HL-60/S4 (cell line): ENCODE results near the gene TCERG1.

ENCODE experiments used
- in situ Hi-C: fragments of 300-500 bp; cut with MboI; formaldehyde crosslinking; loops from 2 replicates; pipeline ENCODE4 v1.14.3; 2022; ENCODE audit warnings: low sequenced_read_pairs

The TCERG1 gene

DNA sequence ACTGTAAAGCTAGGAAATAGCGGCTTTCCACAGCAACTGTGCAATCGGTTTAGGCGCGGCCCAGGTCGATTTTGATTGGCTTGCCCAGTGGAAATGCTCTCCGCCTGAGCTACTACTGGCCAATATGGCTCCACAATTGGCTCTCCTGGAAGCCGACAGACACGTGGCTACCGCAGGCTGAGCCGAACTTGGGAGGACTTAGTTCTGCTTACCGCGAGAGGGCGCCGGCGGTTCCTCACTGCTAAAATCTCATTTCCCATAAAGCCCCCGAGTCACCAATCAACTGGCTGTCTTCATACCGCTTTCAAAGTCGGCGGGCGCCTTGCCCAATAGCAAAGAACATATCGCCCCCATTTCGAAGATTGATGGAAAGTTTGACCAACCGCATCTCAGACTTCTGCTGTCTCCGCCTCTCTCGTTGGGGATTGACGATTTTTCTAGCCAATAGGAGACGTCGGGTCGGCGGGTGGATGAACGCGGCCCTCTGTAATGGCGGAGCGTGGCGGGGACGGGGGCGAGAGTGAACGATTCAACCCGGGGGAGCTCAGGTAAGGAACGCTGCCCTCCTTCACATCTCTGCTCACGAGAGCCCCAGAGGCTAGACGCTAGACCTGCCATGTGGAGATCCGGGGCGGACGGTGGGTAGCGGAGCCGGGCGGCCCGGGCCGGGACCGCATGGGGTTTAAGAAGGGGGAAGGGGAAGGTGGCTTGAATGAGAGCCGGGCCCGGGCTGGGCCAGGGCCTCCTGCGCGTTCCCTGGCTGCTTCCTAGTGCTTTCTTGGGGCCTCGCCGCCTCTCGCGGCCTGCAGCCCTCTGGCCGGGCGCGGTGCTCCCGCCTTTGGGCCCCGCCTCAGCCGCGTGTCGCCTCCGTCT, at the start of gene TCERG1:
Gene TCERG1 (plus strand): TSS at position 473 of the 873 bp plus-strand sequence. CDS start 17 bp downstream, at position 490.
- in situ Hi-C loops, result no loop called here

DNA sequence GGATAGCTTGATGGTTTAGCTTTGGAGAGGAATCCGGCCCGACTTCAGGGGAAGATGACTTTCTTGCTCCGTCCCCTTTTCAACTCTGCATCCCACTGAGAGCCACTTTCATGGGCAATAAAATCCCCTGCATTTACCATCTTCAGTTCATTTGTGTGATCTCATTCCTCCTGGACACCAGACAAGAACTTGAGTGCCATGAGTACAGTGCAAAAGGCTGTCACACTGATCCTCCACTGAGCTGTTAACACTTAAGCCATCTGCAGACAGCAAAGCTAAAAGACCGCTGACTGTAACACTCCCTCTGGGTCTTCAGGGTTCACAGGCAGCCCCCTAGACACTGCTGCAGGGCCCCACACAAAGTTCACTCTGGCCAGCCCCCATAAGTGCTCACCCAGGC, 48.3 kb upstream of the TCERG1 start:
- in situ Hi-C loops, result no loop called here

DNA sequence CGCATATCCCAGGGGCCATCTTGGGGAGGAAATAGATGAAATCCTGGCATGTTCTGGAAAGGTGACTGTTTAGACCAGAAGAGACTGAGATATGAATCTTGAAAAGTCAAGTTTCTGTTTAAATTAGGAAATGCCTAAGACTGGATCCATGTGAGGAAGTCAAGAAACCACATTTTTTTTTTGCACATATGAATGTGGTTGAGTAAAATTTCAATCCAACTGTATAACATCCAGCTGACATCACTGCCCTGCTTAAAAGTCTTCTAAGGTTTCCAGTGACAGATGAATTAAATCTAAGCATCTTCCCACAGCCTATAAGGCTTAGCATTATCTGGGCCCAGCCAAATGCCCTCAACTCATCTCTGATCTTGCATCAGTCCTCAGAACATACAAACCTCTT, 47.7 kb upstream of the TCERG1 start:
- in situ Hi-C loops, result no loop called here

DNA sequence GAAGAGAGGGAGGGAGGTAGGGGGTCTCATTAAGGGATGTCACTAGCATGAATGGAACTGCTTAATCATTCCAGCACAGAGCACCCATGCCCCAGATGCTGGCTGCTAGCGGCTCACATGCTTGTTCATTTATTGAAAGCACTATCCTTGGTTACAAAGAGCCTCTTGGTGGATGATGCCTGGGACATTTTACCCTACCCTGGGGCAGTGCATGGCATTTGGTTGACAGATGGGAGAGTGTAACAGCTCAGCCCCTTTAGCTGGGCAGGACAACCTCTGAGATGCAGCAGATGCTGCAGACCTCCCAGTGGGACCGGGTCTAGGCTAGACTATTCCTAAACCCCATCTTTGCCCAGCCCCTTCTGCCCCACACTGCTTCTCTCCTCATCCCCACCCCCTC, 46.9 kb upstream of the TCERG1 start:
- in situ Hi-C loops, result no loop called here

DNA sequence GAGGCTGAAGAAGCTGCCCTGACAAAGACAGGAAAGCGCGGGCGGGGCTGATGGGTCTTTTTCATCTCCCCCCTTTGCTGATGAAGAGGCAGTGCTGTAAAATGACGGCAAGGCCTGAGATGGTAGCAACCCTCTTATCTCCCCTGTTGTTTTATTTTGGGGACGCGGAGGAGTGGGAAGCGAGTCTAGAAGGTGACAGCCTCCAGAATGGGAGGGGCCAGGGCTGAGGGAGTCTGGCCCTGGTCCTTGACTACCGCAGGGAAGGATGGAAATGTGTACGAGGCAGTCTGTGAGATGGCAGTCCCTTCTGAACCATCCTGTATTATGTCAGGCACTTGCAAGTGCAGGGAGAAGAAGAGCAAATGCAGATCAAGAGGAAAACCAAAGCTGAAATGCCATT, 46.1 kb upstream of the TCERG1 start:
- in situ Hi-C loops, result no loop called here

DNA sequence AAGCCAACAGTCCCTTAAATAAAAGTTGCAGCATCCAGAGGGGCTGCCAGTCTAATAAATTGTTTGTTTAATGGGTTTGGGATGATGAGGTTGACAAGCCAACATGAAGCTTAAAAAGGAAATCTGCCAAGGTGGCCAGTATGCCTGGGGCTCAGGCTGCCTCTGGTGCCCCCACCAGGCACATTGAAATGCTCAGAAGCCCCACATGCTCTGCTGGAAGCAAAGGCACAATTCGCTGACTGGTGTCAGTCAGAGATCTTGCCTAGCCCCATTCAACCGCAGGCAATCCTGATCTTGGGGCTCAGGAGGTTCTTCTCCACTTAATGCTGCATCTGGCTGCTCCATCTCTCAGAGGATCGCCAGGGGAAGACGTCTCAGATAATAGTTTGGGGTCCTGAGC, 44.2 kb upstream of the TCERG1 start:
- in situ Hi-C loops, result no loop called here

DNA sequence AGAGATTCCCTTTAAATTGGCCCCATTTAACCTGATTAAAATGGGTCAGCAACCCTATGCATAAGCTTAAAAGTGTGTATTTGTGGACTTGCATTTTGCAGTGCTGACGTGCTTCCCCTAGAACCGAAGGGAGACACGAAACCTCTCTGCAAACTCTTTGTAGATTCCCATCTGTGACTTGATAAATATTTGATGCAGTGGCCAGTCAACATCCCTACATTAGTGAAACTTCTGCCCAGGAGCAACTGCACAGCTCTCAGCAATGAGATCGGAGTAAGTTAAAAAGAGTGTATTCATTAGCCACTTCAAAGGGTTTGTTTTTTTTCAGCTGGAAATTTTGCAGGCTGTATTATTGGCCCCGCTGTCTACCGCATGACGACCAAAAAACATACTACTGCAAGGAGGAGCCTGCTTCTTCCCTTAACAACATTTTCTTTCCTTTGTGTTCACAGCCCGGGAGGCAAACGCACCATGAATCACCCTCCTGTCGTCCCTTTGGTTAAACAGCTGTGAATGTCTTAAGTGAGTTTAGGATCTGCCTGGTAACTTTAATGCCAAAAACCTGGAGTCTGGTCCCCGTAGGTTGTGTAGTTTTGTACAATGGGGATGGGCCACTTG, 38.0 kb upstream of the TCERG1 start:
- in situ Hi-C loops, result no loop called here

DNA sequence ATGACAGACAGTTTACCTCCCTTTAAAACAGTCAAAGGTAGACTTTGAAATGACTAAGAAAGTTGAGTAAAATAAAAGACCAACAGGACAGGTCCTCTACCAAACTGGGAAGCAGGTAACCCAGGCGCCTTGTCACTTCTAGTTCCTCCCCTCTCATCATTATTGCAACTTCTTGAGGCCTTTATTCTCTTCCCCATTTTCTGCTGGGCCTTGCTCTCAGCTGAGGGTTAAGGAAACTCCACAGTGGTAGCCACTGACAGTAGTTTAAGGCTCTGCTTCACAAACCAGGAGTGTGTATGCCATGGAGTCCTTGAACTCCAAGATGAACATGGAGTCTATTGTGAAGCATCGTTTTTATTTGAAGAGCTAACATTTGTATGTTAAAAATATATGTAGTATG, 36.9 kb upstream of the TCERG1 start:
- in situ Hi-C loops, result no loop called here

DNA sequence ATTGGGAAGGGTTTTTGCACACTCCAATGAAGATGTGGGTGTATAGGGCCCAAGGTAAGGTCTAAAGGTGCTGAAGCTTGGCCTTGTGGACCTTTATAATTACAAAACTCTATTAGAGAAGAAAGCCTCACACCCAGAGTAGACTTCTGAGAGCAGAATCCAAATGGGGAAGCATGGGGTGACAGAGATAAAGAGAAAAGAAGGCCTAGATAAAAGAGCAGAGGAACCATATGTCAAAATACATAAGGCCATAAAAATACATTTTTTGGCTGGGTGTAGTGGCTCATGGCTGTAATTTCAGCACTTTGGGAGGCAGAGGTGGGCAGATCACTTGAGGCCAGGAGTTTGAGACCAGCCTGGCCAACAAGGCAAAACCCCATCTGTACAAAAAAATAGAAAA, 27.4 kb upstream of the TCERG1 start:
- in situ Hi-C loops, result no loop called here

DNA sequence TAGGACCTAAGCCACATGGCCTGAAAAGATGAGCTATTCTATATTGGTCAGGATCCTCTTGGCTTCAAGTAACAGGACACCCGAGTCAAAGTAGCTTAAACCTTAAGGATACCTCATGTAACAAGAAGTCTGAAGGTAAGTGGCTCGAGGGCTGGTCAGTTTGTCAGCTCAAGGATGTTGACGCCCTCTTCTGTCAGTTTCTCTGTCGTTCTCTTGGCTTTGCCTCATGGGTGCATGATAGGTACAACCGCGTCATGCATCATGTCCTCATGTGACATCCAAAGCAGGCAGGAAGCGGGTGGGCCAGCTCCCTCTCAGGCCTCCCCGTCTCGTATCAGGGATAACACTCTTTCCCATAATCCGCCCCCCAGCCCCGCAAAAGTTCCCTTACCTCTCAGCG, 22.1 kb upstream of the TCERG1 start:
- in situ Hi-C loops, result no loop called here

DNA sequence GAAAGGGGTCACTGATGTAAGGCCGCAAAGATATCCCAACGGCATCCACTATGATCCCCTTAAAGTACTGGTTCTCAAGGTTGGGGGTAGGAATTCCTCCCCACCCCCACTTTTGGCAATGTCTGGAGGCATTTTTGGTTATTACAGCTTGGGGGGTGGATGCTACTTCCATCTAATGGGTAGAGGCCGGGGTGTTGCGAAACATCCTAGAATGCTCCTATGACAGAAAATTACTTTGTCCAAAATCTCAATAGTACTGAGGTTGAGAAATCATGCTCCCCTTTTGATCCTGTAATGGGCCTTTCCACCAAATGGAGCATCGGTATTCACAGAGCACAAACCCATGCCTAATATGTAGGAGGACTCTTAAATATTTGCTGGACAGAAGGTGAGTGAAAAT, 20.8 kb upstream of the TCERG1 start:
- in situ Hi-C loops, result no loop called here

DNA sequence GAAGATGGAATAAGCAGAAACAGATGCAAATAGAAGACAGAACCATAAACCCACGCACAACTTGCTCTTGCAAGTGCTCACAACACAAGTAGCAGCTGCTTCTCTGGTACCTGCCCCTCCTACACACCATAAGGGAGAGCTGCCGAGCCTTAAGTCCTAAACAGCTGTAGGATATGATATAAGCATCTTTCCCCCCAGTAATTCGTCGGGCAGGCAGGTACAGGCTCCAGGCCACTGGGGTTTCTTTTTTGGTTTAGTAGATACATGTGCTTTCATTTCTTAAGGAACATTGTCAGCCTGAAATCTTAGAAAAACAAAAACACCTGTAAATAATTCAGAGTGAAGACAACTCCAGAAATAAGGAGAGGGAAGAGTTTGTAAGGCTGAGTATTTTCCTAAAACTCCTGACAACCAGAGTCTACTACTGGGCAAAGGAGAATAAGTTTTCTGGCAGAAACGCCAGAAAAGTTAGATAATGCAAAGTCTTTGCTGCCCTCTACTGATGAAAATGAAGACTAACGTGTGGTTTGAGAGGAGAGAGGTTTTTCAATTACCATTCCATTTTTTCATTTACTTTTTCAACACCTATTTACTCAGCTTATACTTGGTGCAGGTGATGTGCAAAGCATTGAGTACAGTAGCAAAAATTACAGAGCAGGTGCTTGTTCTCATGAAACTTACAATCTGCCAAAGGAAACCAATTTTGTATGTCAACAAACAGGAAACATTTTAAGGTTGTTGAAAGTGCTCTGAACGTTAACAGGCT, 20.1 kb upstream of the TCERG1 start:
- in situ Hi-C loops, result no loop called here

DNA sequence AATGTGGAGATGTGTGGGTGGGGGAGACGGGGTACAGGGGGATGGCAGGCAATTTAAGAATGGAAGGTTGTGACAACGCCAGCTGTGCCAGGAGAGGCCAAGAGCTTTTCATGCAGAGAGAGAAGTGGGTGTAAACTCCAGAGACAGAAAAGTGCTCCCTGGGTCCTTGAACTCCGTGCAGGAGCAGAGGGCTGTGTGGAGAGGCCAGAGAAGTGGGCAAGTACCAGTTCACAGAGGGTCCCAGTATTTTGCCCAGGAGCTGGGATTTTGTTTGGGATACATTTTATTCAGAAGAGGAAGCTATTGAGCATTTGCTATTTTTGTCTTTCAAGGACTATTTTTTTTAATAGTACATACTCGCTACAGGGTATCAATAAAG, 19.5 kb upstream of the TCERG1 start:
- in situ Hi-C loops, result no loop called here

DNA sequence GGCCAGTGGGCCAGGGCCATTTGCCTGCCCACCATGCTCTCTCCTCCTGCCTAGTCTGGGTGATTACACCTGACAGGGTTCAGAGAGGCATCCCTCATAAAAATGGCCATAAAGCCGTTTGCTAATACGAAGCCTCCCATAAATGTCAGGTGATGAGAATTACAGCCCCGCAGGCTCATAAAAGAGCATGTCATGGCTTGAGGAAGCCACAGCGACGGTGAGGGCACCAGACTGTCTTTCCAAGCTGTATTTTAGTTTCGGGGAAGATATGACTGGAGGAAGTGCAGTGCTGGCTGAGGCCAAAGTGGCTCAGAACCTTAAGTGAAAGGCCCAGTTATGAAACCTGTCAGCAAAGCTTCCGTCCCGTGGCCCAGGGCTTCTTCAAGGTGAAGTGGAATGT, 18.5 kb upstream of the TCERG1 start:
- in situ Hi-C loops, result no loop called here

DNA sequence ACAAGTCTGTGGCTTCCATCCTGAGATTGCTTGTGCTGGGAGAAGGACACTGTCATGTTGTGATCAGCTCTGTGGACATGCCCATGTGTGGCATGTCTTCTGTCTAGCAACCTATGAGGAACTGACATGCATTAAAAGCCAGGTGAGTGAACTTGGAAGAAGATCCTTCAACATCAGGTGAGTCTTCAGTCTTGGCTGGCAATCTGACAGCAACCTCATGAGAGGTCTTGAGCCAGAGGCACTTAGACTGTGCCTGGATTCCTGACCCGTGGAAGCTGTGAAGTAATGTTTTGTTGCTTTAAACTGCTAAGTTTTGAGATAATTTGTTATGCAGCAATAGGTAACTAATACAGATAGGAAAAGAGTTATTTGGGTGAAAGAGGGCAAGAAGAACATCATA, 6.8 kb upstream of the TCERG1 start:
- in situ Hi-C loops, result no loop called here

DNA sequence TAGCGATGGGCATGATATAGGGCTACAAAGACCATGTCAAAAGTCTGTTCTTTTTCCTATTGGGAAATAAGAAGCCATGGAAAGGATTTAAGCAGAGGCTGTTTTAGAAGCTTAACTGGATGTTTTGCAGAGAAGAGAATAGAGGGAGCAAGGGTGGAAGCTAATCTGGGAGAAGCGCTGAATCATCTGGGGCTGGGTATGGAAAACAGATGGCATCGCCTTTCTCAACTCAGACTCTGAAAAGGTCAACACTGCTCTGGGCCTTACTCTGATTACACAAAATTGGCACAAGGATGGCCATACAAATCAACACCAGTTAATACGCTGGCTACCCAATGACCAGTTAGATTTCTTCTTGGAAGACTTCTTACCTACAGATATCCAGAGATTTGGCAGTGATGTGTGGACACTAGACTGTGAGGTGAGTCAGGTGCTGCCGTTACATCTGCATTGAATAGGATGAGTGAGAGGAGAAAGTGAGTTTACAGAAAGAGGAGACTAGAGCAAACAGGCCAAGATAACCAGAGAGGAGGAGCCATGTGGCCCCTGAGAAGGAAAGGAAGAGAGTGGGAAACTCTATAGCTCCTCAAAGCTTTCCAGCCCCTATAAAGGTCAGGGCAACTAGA, 6.2 kb upstream of the TCERG1 start:
- in situ Hi-C loops, result no loop called here

DNA sequence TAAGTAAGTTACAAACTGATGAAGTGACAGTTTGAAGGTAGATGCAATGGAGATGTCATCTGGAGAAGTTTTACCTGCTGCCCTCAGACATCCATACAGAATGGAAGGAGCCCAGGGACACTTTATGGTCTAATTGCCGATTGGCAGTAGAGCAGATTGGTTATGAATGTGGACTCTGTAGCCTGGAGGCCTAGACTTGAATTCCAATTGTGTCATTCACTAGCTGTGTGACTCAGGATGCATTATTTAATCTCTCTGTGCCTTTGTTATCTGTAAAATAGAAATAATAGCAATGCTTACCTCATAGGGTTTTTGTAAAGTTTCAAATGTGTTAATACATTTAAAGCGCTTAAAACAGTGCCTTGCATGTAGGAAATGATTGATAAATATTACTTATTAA, 5.2 kb upstream of the TCERG1 start:
- in situ Hi-C loops, result no loop called here

DNA sequence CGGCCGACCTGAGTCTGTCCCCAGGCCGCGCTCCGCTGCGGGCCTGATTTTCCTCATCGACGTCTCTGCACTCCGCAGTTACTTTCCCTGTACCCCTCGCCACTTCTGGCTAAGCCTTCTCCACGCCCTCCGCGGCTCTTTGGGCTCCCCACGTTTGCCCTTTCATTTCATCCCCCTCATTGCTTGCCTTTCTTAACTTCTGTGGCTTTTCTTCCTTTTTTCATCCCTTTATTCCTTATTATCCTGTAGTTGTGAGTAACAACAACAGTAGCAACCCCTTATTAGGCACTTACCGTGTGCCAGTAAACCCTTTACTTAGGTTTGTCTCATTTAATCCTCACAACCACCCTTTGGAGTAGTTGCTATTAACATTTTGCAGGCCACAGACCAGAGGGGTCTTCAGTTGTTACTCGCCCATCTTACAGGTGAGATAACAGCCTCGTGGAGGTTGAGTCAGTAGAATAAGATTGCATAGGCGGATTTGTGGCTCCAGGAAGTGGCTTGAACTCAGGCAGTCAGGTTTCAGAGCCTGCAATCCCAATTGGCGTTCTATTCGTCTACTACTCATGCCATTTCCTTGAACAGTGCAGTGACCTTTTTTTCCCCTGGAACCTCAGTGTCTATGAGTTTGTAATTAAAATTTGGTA, 724 bp downstream of the TCERG1 start:
- in situ Hi-C loops, result no loop called here

DNA sequence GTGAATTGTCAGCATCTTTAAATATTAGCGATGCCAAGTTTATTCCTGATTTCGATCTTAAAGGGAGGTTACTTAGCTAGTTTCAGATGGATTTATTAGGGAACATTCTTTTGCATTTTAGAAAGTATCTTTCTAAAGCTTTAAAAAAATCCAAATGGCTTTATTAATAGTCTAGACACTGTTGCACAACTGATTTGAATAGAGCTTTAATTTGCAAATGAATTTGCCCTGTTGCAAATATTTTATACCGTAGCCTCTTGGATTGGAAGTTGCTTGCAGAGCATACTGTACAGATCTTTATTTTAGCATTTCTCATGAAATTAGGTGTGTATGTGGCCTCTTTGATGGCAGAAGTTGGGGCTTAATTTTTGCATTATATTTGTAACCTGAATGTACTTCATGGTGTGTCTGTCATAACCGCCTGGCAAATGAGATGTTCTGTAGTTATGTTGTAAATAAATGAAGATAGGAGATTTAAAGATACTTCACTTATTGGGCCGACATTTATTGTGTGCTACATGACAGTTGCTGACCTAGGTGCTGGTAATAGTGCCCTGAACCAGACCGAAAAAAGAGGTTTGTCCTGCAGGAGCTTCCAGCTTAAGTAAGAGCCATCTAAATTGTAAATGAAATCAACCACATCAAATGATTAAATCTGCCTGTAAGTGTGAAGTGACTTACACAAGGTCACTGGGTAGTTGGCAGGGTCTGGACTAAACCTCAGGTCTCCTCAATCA, 1.8 kb downstream of the TCERG1 start:
- in situ Hi-C loops, result no loop called here

DNA sequence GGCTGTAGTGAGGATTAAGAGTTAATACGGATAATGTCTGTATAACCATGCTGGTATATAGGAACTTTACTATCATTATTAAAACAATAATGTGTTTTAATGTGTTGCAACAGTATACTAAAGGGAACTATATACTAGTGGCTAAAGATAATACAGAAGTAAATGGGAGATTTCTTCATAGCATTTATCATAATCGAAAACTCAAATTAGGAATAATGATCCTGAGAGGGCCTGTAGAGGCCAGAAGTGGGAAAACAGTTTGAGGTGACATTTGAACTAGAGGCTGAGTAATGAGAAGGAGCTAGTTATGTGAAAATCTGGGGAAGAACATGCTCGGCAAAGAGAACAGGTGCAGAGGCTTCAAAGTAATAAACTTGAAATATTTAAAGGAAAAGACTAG, 2.9 kb downstream of the TCERG1 start:
- in situ Hi-C loops, result no loop called here
